K562 (cell line): ENCODE data around the gene CEP43. TPM values are rescaled to one million over a fixed set of nuclear protein-coding genes. Genes with fewer than 3 reads are reported as not detected.

ENCODE experiments used
- CEBPG ChIP-seq, 3 experiments: fragments of 200-800 bp in 1 of 3; sonication (Bioruptor generic) in 1 of 3; sonication (generic) in 1 of 3; formaldehyde crosslinking in 1 of 3; IDR thresholded peaks in 2 of 3; conservative IDR thresholded peaks in 1 of 3; 2 replicates each; pipeline versions ENCODE4 v1.6.1 to v1.8.0; 2016 to 2022; ENCODE audit warnings: missing compliant biosample characterization in 2 of 3, missing genetic modification characterization in 2 of 3, mild to moderate bottlenecking in 1 of 3, missing genetic modification reagents in 1 of 3
- CHCHD3 ChIP-seq: fragments of 250-450 bp; sonication (Bioruptor Pico); IDR thresholded peaks from 2 replicates; pipeline ENCODE4 v2.1.2; 2022; ENCODE audit warnings: mild to moderate bottlenecking
- MXI1 ChIP-seq: IDR thresholded peaks from 2 replicates; pipeline ENCODE4 v1.6.1; 2011; ENCODE audit warnings: low read depth, mild to moderate bottlenecking, improper control_type of control experiment, low read length
- PCBP1 ChIP-seq: fragments of 200-400 bp; formaldehyde crosslinking; IDR thresholded peaks from 2 replicates; pipeline ENCODE4 v1.6.1; 2018; ENCODE audit warnings: mild to moderate bottlenecking, low read depth, low read length; ENCODE audit not compliant: poor library complexity, severe bottlenecking
- RBM39 ChIP-seq: fragments of 200-400 bp; formaldehyde crosslinking; optimal IDR thresholded peaks from 2 replicates; pipeline ENCODE3; 2018; ENCODE audit warnings: low read depth, low read length
- RCOR1 ChIP-seq, 2 experiments: IDR thresholded peaks; 2 replicates each; pipeline ENCODE4 v1.6.1; 2012; ENCODE audit warnings: low read depth in 2 of 2, low read length in 2 of 2, borderline replicate concordance in 1 of 2, improper control_type of control experiment in 1 of 2
- REST ChIP-seq, 2 experiments: fragments of 450-650 bp; formaldehyde crosslinking in 1 of 2; IDR thresholded peaks; 2 replicates each; pipeline versions ENCODE4 v1.4.0 to v1.6.1; 2014 to 2020; ENCODE audit warnings: mild to moderate bottlenecking in 2 of 2, borderline replicate concordance in 1 of 2, low read depth in 1 of 2
- SAFB2 ChIP-seq: fragments of 200-400 bp; formaldehyde crosslinking; IDR thresholded peaks from 2 replicates; pipeline ENCODE4 v1.6.1; 2018; ENCODE audit warnings: borderline replicate concordance, low read length, low read depth, moderate library complexity; ENCODE audit not compliant: severe bottlenecking
- SETDB1 ChIP-seq: IDR thresholded peaks from one replicate; pipeline ENCODE4 v1.6.1; 2012; ENCODE audit warnings: low read length, control low read depth, inconsistent platforms
- SMARCB1 ChIP-seq: IDR thresholded peaks from 2 replicates; pipeline ENCODE4 v1.6.1; 2011; ENCODE audit warnings: improper control_type of control experiment, low read depth; ENCODE audit not compliant: insufficient read length
- ZBTB9 ChIP-seq: fragments of 450-650 bp; formaldehyde crosslinking; IDR thresholded peaks from 2 replicates; pipeline ENCODE4 v1.4.0; 2020; ENCODE audit warnings: mild to moderate bottlenecking, moderate library complexity
- ZC3H4 ChIP-seq: sonication (generic); formaldehyde crosslinking; IDR thresholded peaks from 2 replicates; pipeline ENCODE4 v1.9.0; 2021; ENCODE audit warnings: missing genetic modification reagents, borderline replicate concordance
- ZNF436 ChIP-seq: fragments of 250-450, 450-650 bp; sonication (Bioruptor Pico); formaldehyde crosslinking; IDR thresholded peaks from 2 replicates; pipeline ENCODE4 v1.7.0; 2020; ENCODE audit warnings: mild to moderate bottlenecking
- ZNF512 ChIP-seq: IDR thresholded peaks from 2 replicates; pipeline ENCODE4 v1.6.1; 2016; ENCODE audit warnings: missing genetic modification characterization, missing compliant biosample characterization
- polyA plus RNA-seq, 8 experiments: library from polyadenylated mRNA; depleted of rRNA in 4 of 8; stranded (reverse) in 5 of 8; unstranded in 3 of 8; fragments of >200 nt; fragmentation: Nextera tagmentation in 2 of 8; fragmentation: Illumina TruSeq in 1 of 8; extraction: Ambion mirVana in 2 of 8; extraction: Trizol in 1 of 8; gene quantifications; 2 replicates each; pipeline versions ENCODE4 v1.2.1 to v1.2.3, GENCODE V29; 2011 to 2014; ENCODE audit warnings: inconsistent platforms in 1 of 8, missing spikeins in 1 of 8
- total RNA-seq, 7 experiments: library from RNA; depleted of rRNA in 6 of 7; stranded (reverse); fragments of >200 nt in 6 of 7; fragmentation: Illumina TruSeq in 2 of 7; extraction: Trizol in 2 of 7; gene quantifications; 2 replicates each; pipeline versions ENCODE4 v1.2.1 to v1.2.3, GENCODE V29; 2011 to 2021; ENCODE audit warnings: low replicate concordance in 1 of 7

The CEP43 gene
- total and polyA plus RNA-seq, 9 of the 15 experiments (the other 6 are each of a cell fraction or from before 2014, with no cell fraction given), result 15.2 to 55.7 (median 47.4) TPM

DNA sequence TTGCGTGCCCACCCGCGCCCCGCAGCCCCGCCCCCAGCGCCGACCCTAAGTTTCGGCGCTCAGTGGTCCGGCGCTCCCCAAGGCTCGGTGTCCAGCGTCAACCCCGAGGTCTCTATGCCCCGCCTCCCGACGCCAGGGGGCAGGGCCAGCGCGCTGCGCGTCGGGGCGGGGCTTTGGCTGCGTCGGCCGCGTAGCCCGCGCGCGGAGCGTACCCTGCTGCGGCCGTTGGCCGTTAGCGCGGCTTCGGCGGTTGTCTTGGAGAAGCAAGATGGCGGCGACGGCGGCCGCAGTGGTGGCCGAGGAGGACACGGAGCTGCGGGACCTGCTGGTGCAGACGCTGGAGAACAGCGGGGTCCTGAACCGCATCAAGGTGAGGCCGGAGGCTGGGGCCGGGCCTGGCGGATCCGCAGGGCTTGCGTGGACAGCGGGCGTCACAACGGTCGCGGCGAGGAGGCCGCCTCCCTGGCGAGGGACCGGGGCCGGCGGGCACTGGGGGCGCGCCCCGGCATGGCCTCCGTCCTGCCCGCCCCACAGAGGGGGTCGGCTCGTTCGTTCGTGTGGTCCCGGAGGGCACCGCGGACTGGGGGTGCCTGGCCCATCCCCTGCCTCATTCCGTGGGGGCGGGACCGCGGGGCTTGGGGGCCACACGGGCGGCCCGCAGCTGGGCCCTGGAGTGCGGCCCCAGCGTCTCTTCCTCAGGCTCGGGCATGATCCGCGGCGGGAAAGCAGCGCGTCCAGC, at the start of gene CEP43 (continued):
- no peak for TF ChIP-seq REST (IDR thresholded peaks at IDR 0.05; ENCODE audit: borderline replicate concordance)
- peak; percentile 37; the same call in 1 of the 2 replicates for TF ChIP-seq REST (CRISPR knock-in tag; IDR thresholded peaks at IDR 0.05; ENCODE audit: low read depth)
- no peak for TF ChIP-seq ZNF436 (CRISPR knock-in tag)
- TF ChIP-seq RCOR1 (IDR thresholded peaks at IDR 0.05; ENCODE audit: borderline replicate concordance in 1 of 2, low read depth in 2 of 2, low read length in 2 of 2), result no peak
- no peak for TF ChIP-seq RBM39
- TF ChIP-seq CEBPG (CRISPR knock-in tag; IDR thresholded peaks at IDR 0.05), result no peak
- no peak for TF ChIP-seq CEBPG (tag; conservative IDR thresholded peaks at IDR 0.05 in 1 of 2, IDR thresholded peaks at IDR 0.05 in 1 of 2)
- no peak for TF ChIP-seq MXI1
- no peak for TF ChIP-seq ZC3H4 (CRISPR knock-in tag)
- peak; percentile 72 for TF ChIP-seq PCBP1
- TF ChIP-seq SMARCB1, result no peak
- TF ChIP-seq ZNF512, result no peak
- no peak for TF ChIP-seq CHCHD3 (CRISPR knock-in tag)
- TF ChIP-seq SAFB2, result no peak
- 0 out of 2 replicates have a peak, but pooled peaks have one; percentile 53 for TF ChIP-seq ZBTB9 (CRISPR knock-in tag)
- TF ChIP-seq SETDB1, result no peak
